Measurements from ENCODE around the gene PEAK1. TPM values are rescaled to one million over a fixed set of nuclear protein-coding genes. Genes with fewer than 3 reads are reported as not detected.

Gene PEAK1
- total RNA-seq, 2 experiments from 2014 or later = 9.2 to 11.0 TPM

GRCh38 chr15:77091097-77091496 lies 328.8 kb downstream of the PEAK1 start:
- Histone ChIP-seq H3K9me3 (ENCODE audit: control insufficient read depth in 1 of 2, insufficient read depth in 1 of 2, low read length in 2 of 2) (no peaks in the 10 kb centered on the region), H3K4me3 (ENCODE audit: low read length) (no peak overlapping the region), H3K36me3 (ENCODE audit: insufficient read depth, low read length) (no peaks in the 10 kb centered on the region), H3K4me1 (ENCODE audit: insufficient read depth, low read length) (no peaks in the 10 kb centered on the region), H3K27me3 (ENCODE audit: control insufficient read depth in 1 of 2, insufficient read depth in 2 of 2, low read length in 2 of 2) (no peaks in the 10 kb centered on the region), H3K27ac (ENCODE audit: low read depth in 1 of 2, low read length in 2 of 2) (no peak overlapping the region)
- ATAC-seq (ENCODE audit: poor library complexity) (no peak), DNase-seq (no peak)
- TF ChIP-seq CTCF (IDR thresholded peaks at IDR 0.05) = no peak
- Mint-ChIP-seq H3K4me3 (no peak overlapping the region), H3K9me3 (no peaks in the 10 kb centered on the region), H3K4me1 (ENCODE audit: low read depth) (no peaks in the 10 kb centered on the region), H3K36me3 (ENCODE audit: low read depth) (no peaks in the 10 kb centered on the region), H3K27ac (no peak overlapping the region), H3K27me3 (no peaks in the 10 kb centered on the region)
- intact Hi-C loops (cut with DNase I, micrococcal nuclease) = no loop called here
- POLR2A ChIA-PET = no interaction called here
- CTCF ChIA-PET = no interaction called here

GRCh38 chr15:77087213-77087612 lies 332.7 kb downstream of the PEAK1 start:
- no peak for DNase-seq
- no peak for ATAC-seq (ENCODE audit: poor library complexity)

GRCh38 chr15:77085297-77085696 lies 334.6 kb downstream of the PEAK1 start:
- intact Hi-C loops (cut with DNase I, micrococcal nuclease) = loop anchor here in 1 of 2 experiments (10.0 kb wide), 1 partner anchor 760 kb away; no protein-coding TSS in a partner anchor
- H3K36me3 Mint-ChIP-seq (ENCODE audit: low read depth) = no peaks in the 10 kb centered on the region
- no peak overlapping the region for H3K4me3 ChIP-seq (ENCODE audit: low read length)
- no peaks in the 10 kb centered on the region for H3K27me3 ChIP-seq (ENCODE audit: control insufficient read depth in 1 of 2, insufficient read depth in 2 of 2, low read length in 2 of 2)
- ATAC-seq (ENCODE audit: poor library complexity) (no peak), DNase-seq (no peak)
- H3K36me3 ChIP-seq (ENCODE audit: insufficient read depth, low read length) = no peaks in the 10 kb centered on the region
- H3K4me3 Mint-ChIP-seq = no peak overlapping the region
- TF ChIP-seq CTCF (IDR thresholded peaks at IDR 0.05) = no peak
- no peaks in the 10 kb centered on the region for H3K9me3 Mint-ChIP-seq
- ChIA-PET POLR2A (no interaction called here), CTCF (no interaction called here)
- no peaks in the 10 kb centered on the region for H3K27me3 Mint-ChIP-seq
- H3K27ac Mint-ChIP-seq = no peak overlapping the region
- no peaks in the 10 kb centered on the region for H3K9me3 ChIP-seq (ENCODE audit: control insufficient read depth in 1 of 2, insufficient read depth in 1 of 2, low read length in 2 of 2)
- H3K27ac ChIP-seq (ENCODE audit: low read depth in 1 of 2, low read length in 2 of 2) = no peak overlapping the region
- H3K4me1 ChIP-seq (ENCODE audit: insufficient read depth, low read length) = peaks cover 15% of the 10 kb centered on the region
- H3K4me1 Mint-ChIP-seq (ENCODE audit: low read depth) = peaks cover 14% of the 10 kb centered on the region

More at GRCh38 chr15:77087213-77087612, 332.7 kb downstream of the PEAK1 start:
- no peaks in the 10 kb centered on the region for H3K36me3 ChIP-seq (ENCODE audit: insufficient read depth, low read length)
- POLR2A ChIA-PET = no interaction called here
- peaks cover 15% of the 10 kb centered on the region for H3K4me1 ChIP-seq (ENCODE audit: insufficient read depth, low read length)
- CTCF ChIA-PET = no interaction called here
- no peaks in the 10 kb centered on the region for H3K27me3 Mint-ChIP-seq
- H3K4me3 ChIP-seq (ENCODE audit: low read length) = no peak overlapping the region
- H3K27ac Mint-ChIP-seq = no peak overlapping the region
- intact Hi-C loops (cut with DNase I, micrococcal nuclease) = loop anchor here in 1 of 2 experiments (10.0 kb wide), 1 partner anchor 762 kb away; no protein-coding TSS in a partner anchor
- no peaks in the 10 kb centered on the region for H3K9me3 Mint-ChIP-seq
- H3K9me3 ChIP-seq (ENCODE audit: control insufficient read depth in 1 of 2, insufficient read depth in 1 of 2, low read length in 2 of 2) = no peaks in the 10 kb centered on the region
- H3K4me3 Mint-ChIP-seq = no peak overlapping the region
- H3K36me3 Mint-ChIP-seq (ENCODE audit: low read depth) = no peaks in the 10 kb centered on the region
- H3K4me1 Mint-ChIP-seq (ENCODE audit: low read depth) = peaks cover 14% of the 10 kb centered on the region
- TF ChIP-seq CTCF (IDR thresholded peaks at IDR 0.05) = no peak
- H3K27ac ChIP-seq (ENCODE audit: low read depth in 1 of 2, low read length in 2 of 2) = no peak overlapping the region
- no peaks in the 10 kb centered on the region for H3K27me3 ChIP-seq (ENCODE audit: control insufficient read depth in 1 of 2, insufficient read depth in 2 of 2, low read length in 2 of 2)

Data from CD4-positive, alpha-beta T cell (primary cell).